ENCODE results near the gene ITCH.
A peak's percentile ranks its signal among the peaks of the same experiment; 100 is the strongest.

ITCH gene

GRCh38 chr20:34535857-34536256 lies 172.8 kb downstream of the ITCH start:
- no peak for DNase-seq

GRCh38 chr20:34536798-34537394 lies 173.8 kb downstream of the ITCH start:
- no peak for DNase-seq

- DNase-seq = no peak
Observed at GRCh38 chr20:34537651-34538050, 174.6 kb downstream of the ITCH start.

- no peak for DNase-seq
Observed at GRCh38 chr20:34538671-34539123, 175.6 kb downstream of the ITCH start.

- DNase-seq = no peak
Observed at GRCh38 chr20:34539756-34540155, 176.7 kb downstream of the ITCH start.

GRCh38 chr20:34540596-34541263 lies 177.7 kb downstream of the ITCH start:
- DNase-seq = no peak

- no peak for DNase-seq
Observed at GRCh38 chr20:34541264-34541901, 178.3 kb downstream of the ITCH start.

GRCh38 chr20:34541917-34542316 lies 178.8 kb downstream of the ITCH start:
- DNase-seq = no peak

- DNase-seq = no peak
Observed at GRCh38 chr20:34542439-34542838, 179.4 kb downstream of the ITCH start.

GRCh38 chr20:34543463-34544056 lies 180.5 kb downstream of the ITCH start:
- DNase-seq = no peak

GRCh38 chr20:34544109-34544796 lies 181.2 kb downstream of the ITCH start:
- DNase-seq = no peak

- DNase-seq = peak; percentile 56 to 81
Observed at GRCh38 chr20:34546751-34547181, 183.7 kb downstream of the ITCH start.

- no peak for DNase-seq
Observed at GRCh38 chr20:34547844-34548613, 185.0 kb downstream of the ITCH start.

GRCh38 chr20:34549291-34549928 lies 186.3 kb downstream of the ITCH start:
- no peak for DNase-seq

- DNase-seq = no peak
Observed at GRCh38 chr20:34549929-34550305, 186.8 kb downstream of the ITCH start.

GRCh38 chr20:34552569-34552968 lies 189.5 kb downstream of the ITCH start:
- DNase-seq = no peak

GRCh38 chr20:34553366-34553867 lies 190.3 kb downstream of the ITCH start:
- no peak for DNase-seq

GRCh38 chr20:34557936-34558319 lies 194.9 kb downstream of the ITCH start:
- DNase-seq = peak in 1 of 2 experiments; percentile 41

GRCh38 chr20:34558320-34559218 lies 195.5 kb downstream of the ITCH start, which contains the start of gene MAP1LC3A:
TSS of gene MAP1LC3A (plus strand) at chr20:34558718. CDS start at chr20:34558869, 151 bp downstream.
- peak; percentile 92 to 94 for DNase-seq
